HepG2 (cell line): ENCODE measurements around the gene GRK3. TPM values are rescaled to one million over a fixed set of nuclear protein-coding genes. Genes with fewer than 3 reads are reported as not detected.

ENCODE experiments used
- ATAC-seq: fragments of 200-7000 bp; cut with Tn5 transposase; 3 replicates; pipeline ENCODE4 v1.9.1; 2020; ENCODE audit warnings: mild to moderate bottlenecking, moderate library complexity
- BruUV-seq: library from RNA; stranded (reverse); fragments of 400-500 nt; replicated peaks from 2 replicates; lab custom pipeline; 2021; lab: Mats Ljungman, UMichigan
- CTCF ChIA-PET: fragments of 300-600 bp; formaldehyde crosslinking; extraction: SDS; loops from one replicate; lab custom pipeline; 2021; ENCODE audit warnings: low total read pairs, inconsistent platforms, low intra/inter-chr PET ratio; lab: Yijun Ruan, JAX
- POLR2A ChIA-PET: fragments of 350-600 bp; sonication (Branson Sonifier 250); formaldehyde crosslinking; loops from one replicate; lab custom pipeline; 2020; ENCODE audit warnings: antibody characterized with exemption, inconsistent platforms; lab: Yijun Ruan, JAX
- DNase-seq: peaks from one replicate; pipeline ENCODE4 v3.0.0-alpha.2; 2015; ENCODE audit warnings: low spot score
- FAIRE-seq: peaks from 3 replicates; lab custom pipeline; 2011; peaks lifted over from hg19 to GRCh38; lab: Jason Lieb, UNC
- H2AFZ ChIP-seq: one replicate; pipeline ENCODE4 v1.6.1; 2011; ENCODE audit warnings: low read length, inconsistent platforms
- H3K27ac ChIP-seq: fragments of 300-600 bp; 3 replicates; pipeline ENCODE4 v1.8.0; 2011; ENCODE audit warnings: mixed run types, mild to moderate bottlenecking, mixed read lengths, low read length, inconsistent platforms; ENCODE audit not compliant: insufficient read depth; ENCODE audit errors: extremely low read length
- H3K27me3 ChIP-seq, 2 experiments: fragments of 200-600 bp in 1 of 2; 2 replicates in 1 of 2; 3 replicates in 1 of 2; pipeline versions ENCODE4 v1.6.0 to v1.8.0; 2011; ENCODE audit warnings: low read length in 2 of 2, mild to moderate bottlenecking in 2 of 2, moderate library complexity in 2 of 2, inconsistent platforms in 1 of 2; ENCODE audit not compliant: insufficient read depth in 2 of 2, control insufficient read depth in 1 of 2
- H3K36me3 ChIP-seq, 2 experiments: fragments of 200-600 bp in 1 of 2; replicated peaks in 1 of 2; 2 replicates in 1 of 2; 3 replicates in 1 of 2; pipeline versions ENCODE4 v1.5.1 to v1.8.0; 2011; ENCODE audit warnings: low read length in 2 of 2, inconsistent platforms in 1 of 2; ENCODE audit not compliant: insufficient read depth in 2 of 2, control insufficient read depth in 1 of 2
- H3K4me1 ChIP-seq: 2 replicates; pipeline ENCODE4 v1.5.1; 2012; ENCODE audit warnings: low read length, inconsistent platforms; ENCODE audit not compliant: insufficient read depth
- H3K4me2 ChIP-seq: 2 replicates; pipeline ENCODE4 v1.6.0; 2011; ENCODE audit warnings: low read depth, low read length, inconsistent platforms
- H3K4me3 ChIP-seq, 3 experiments: fragments of 200-600 bp in 1 of 3; sonication (generic), shearing (Covaris generic) in 1 of 3; replicated peaks in 1 of 3; 2 replicates each; pipeline ENCODE4 v1.5.1; 2011 to 2016; ENCODE audit warnings: low read length in 3 of 3, inconsistent platforms in 2 of 3, low read depth in 2 of 3, mild to moderate bottlenecking in 2 of 3, control low read depth in 1 of 3, mixed read lengths in 1 of 3; ENCODE audit not compliant: insufficient read depth in 1 of 3
- H3K79me2 ChIP-seq: one replicate; pipeline ENCODE4 v1.6.1; 2011; ENCODE audit warnings: low read length, inconsistent platforms; ENCODE audit not compliant: insufficient read depth
- H3K9ac ChIP-seq: 2 replicates; pipeline ENCODE4 v1.6.0; 2011; ENCODE audit warnings: mild to moderate bottlenecking, low read depth, low read length, inconsistent platforms; ENCODE audit not compliant: insufficient read depth
- H3K9me3 ChIP-seq: 2 replicates; pipeline ENCODE4 v1.5.1; 2012; ENCODE audit warnings: mild to moderate bottlenecking, low read length
- H4K20me1 ChIP-seq: 2 replicates; pipeline ENCODE4 v1.6.0; 2011; ENCODE audit warnings: inconsistent platforms, mild to moderate bottlenecking, low read length, moderate library complexity; ENCODE audit not compliant: insufficient read depth
- ARHGAP35 ChIP-seq: sonication (generic); formaldehyde crosslinking; IDR thresholded peaks from 2 replicates; pipeline ENCODE4 v1.9.0; 2022; ENCODE audit warnings: mild to moderate bottlenecking, inconsistent platforms, moderate library complexity, missing genetic modification reagents, borderline replicate concordance
- NFYB ChIP-seq: sonication (generic); formaldehyde crosslinking; IDR thresholded peaks from 2 replicates; pipeline ENCODE4 v1.4.0; 2020; ENCODE audit warnings: missing genetic modification reagents
- TCF7L2 ChIP-seq: IDR thresholded peaks from 2 replicates; pipeline ENCODE4 v1.6.1; 2011; ENCODE audit warnings: mild to moderate bottlenecking, low read depth, low read length, moderate library complexity
- ZNF558 ChIP-seq: sonication (generic); formaldehyde crosslinking; IDR thresholded peaks from 2 replicates; pipeline ENCODE4 v1.9.0; 2022; ENCODE audit warnings: mild to moderate bottlenecking, missing genetic modification reagents, borderline replicate concordance
- ZNF878 ChIP-seq: sonication (generic); formaldehyde crosslinking; IDR thresholded peaks from 2 replicates; pipeline ENCODE4 v1.8.1; 2023; ENCODE audit warnings: mild to moderate bottlenecking, missing genetic modification reagents, moderate library complexity
- WGBS: methylation state at CpG from one replicate; pipeline ENCODE4 v1.1.6; 2017; ENCODE audit warnings: low lambda C conversion rate; 5-methylcytosine and 5-hydroxymethylcytosine counted together
- in situ Hi-C: cut with HindIII; loops from 2 replicates; pipeline ENCODE4 v1.10.0; 2017; ENCODE audit warnings: low pct_unique_long_range_greater_than_20kb; ENCODE audit not compliant: extremely low pct_ligation_motif_present
- intact Hi-C: fragments of 100-400 bp; cut with micrococcal nuclease; formaldehyde crosslinking; loops from one replicate; pipeline ENCODE4 v1.10.0; 2022; ENCODE audit not compliant: unreplicated experiment
- polyA plus RNA-seq, 8 experiments: library from polyadenylated mRNA; depleted of rRNA in 3 of 8; stranded (reverse) in 7 of 8; unstranded in 1 of 8; fragments of >200 nt; fragmentation: Illumina TruSeq in 4 of 8; extraction: Trizol in 4 of 8; gene quantifications; 2 replicates each; pipeline versions ENCODE4 v1.2.1 to v1.2.3, GENCODE V29; 2011 to 2016; ENCODE audit warnings: low read depth in 4 of 8, missing spikeins in 1 of 8, mixed read lengths in 1 of 8; ENCODE audit not compliant: insufficient read depth in 1 of 8
- total RNA-seq, 5 experiments: library from RNA; depleted of rRNA; stranded (reverse); fragments of >200 nt; fragmentation: Illumina TruSeq; extraction: Trizol; gene quantifications; 2 replicates each; pipeline ENCODE4 v1.2.3, GENCODE V29; 2016; ENCODE audit warnings: low read depth in 1 of 5
- TF ChIP-seq, protein P1 (sequence below): sonication (generic); formaldehyde crosslinking; IDR thresholded peaks from 2 replicates; pipeline ENCODE4 v1.5.0; 2020; ENCODE audit warnings: mild to moderate bottlenecking, missing genetic modification reagents

Gene GRK3
- total and polyA plus RNA-seq, 2 of the 13 experiments (the other 11 are each of a cell fraction or from before 2014, with no cell fraction given) = 8.5 to 16.7 TPM

DNA sequence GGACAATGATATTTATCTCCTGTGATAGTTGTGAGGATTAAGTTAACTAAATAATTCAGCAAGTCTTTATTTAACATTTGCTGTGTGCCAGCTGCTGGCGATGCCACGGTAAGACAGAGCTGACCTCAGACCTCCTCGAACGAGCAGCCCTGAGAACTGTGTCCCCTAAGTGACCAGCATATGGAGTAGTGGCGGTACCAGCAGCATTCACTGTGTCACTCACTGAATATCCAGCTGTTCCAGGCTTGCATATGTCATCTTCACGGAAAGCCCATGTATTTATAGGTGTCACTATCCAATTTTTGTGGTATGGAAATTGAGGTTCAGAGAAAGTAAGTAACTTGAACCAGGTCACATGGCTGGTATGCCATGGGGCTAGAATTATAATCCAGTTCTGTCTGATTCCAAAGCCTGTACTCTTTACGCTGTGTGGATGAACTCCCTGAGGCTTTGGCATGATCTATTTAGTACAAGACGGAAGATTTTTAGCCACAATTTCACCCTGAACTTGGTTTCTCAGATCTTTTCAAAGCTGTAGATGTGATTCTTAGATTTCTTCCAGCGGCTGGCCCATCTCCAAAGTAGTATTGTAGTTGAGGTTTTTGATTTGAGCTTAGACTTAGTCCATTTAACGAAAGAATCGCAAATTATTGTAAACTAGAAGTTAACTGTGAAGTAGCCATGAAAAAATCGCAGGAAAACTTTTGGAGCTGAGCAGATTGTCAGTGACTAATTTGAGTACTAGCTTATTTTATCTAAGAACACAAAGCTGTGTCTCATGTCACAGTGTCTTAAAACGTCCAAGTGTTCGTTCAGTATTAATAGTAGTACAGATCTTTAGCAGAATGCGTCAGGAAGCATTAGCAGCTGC, 128.2 kb downstream of the GRK3 start (continued):
- no peak for TF ChIP-seq ARHGAP35 (CRISPR knock-in tag)
- no peak for TF ChIP-seq TCF7L2

DNA sequence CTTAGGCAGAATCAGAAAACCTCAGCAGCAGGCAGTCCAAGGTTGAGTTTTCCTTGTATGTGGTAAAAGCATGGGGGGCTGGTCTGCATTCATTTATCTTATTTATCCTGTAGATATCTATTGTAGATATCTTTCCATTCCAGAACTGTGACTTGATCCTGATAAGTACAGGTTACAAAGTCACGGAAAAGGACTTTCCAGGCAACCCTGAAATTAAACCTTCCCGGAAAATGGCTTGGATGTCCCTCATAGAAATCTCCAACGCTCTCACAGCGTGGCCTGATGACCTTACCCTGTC, 128.7 kb downstream of the GRK3 start:
- ChIA-PET CTCF (no interaction called here), POLR2A (no interaction called here)
- no peak overlapping the region for H3K9ac ChIP-seq
- no peak overlapping the region for H3K4me3 ChIP-seq
- H2AFZ ChIP-seq = no peak overlapping the region
- no peak overlapping the region for H3K27ac ChIP-seq
- 98% methylated on average over 4 of the region's 4 CpGs for WGBS
- TF ChIP-seq NFYB (CRISPR knock-in tag) = no peak
- TF ChIP-seq, protein P1, sequence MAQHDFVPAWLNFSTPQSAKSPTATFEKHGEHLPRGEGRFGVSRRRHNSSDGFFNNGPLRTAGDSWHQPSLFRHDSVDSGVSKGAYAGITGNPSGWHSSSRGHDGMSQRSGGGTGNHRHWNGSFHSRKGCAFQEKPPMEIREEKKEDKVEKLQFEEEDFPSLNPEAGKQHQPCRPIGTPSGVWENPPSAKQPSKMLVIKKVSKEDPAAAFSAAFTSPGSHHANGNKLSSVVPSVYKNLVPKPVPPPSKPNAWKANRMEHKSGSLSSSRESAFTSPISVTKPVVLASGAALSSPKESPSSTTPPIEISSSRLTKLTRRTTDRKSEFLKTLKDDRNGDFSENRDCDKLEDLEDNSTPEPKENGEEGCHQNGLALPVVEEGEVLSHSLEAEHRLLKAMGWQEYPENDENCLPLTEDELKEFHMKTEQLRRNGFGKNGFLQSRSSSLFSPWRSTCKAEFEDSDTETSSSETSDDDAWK (CRISPR knock-in tag) = no peak
- no peak for TF ChIP-seq ZNF558 (CRISPR knock-in tag)
- TF ChIP-seq ZNF878 (CRISPR knock-in tag) = no peak
- ATAC-seq (no peak), FAIRE-seq (no peak), DNase-seq (no peak)
- H3K4me2 ChIP-seq = no peak overlapping the region
- H3K9me3 ChIP-seq = no peaks in the 10 kb centered on the region
- in situ Hi-C loops (no loop called here), intact Hi-C loops (no loop called here)
- H4K20me1 ChIP-seq = no peaks in the 10 kb centered on the region
- BruUV-seq = no TSS peak
- H3K79me2 ChIP-seq = no peaks in the 10 kb centered on the region
- peaks cover 3 to 31% of the 10 kb centered on the region in 2 experiments for H3K36me3 ChIP-seq
- no peaks in the 10 kb centered on the region; a peak in 1 of 5 replicates for H3K27me3 ChIP-seq
- no peaks in the 10 kb centered on the region for H3K4me1 ChIP-seq
